Fibroblast of the aortic adventitia (primary cell): ENCODE measurements around the gene RPL4. TPM values are rescaled to one million over a fixed set of nuclear protein-coding genes. Genes with fewer than 3 reads are reported as not detected.

Source experiments
- DNase-seq: peaks from one replicate; pipeline ENCODE4 v3.0.0-alpha.2; 2010; ENCODE audit warnings: low read depth
- H3K4me3 ChIP-seq: 2 replicates; pipeline ENCODE4 v1.5.1; 2011; ENCODE audit warnings: low read depth, mild to moderate bottlenecking, control low read depth, low read length, moderate library complexity
- total RNA-seq: library from RNA; depleted of rRNA; stranded (reverse); fragments of >200 nt; gene quantifications from 2 replicates; pipeline ENCODE4 v1.2.3, GENCODE V29; 2012; ENCODE audit warnings: low replicate concordance
- TF ChIP-seq, protein P1 (sequence below): IDR thresholded peaks from 2 replicates; pipeline ENCODE4 v1.5.1; 2011; ENCODE audit warnings: mild to moderate bottlenecking, low read length, control low read depth, inconsistent platforms; ENCODE audit not compliant: insufficient read depth

Gene RPL4
- total RNA-seq, 1 donor, result 4,222 TPM

- TF ChIP-seq, protein P1, sequence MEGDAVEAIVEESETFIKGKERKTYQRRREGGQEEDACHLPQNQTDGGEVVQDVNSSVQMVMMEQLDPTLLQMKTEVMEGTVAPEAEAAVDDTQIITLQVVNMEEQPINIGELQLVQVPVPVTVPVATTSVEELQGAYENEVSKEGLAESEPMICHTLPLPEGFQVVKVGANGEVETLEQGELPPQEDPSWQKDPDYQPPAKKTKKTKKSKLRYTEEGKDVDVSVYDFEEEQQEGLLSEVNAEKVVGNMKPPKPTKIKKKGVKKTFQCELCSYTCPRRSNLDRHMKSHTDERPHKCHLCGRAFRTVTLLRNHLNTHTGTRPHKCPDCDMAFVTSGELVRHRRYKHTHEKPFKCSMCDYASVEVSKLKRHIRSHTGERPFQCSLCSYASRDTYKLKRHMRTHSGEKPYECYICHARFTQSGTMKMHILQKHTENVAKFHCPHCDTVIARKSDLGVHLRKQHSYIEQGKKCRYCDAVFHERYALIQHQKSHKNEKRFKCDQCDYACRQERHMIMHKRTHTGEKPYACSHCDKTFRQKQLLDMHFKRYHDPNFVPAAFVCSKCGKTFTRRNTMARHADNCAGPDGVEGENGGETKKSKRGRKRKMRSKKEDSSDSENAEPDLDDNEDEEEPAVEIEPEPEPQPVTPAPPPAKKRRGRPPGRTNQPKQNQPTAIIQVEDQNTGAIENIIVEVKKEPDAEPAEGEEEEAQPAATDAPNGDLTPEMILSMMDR, result no peak
- no peak for DNase-seq
Observed at GRCh38 chr15:66481107-66481856, 23.4 kb downstream of the RPL4 start.

GRCh38 chr15:66480267-66480666 lies 24.4 kb downstream of the RPL4 start:
- H3K4me3 ChIP-seq, result no peak overlapping the region
- DNase-seq, result no peak
- TF ChIP-seq, protein P1, result no peak

More at GRCh38 chr15:66481107-66481856, 23.4 kb downstream of the RPL4 start:
- H3K4me3 ChIP-seq, result no peak overlapping the region

DNA sequence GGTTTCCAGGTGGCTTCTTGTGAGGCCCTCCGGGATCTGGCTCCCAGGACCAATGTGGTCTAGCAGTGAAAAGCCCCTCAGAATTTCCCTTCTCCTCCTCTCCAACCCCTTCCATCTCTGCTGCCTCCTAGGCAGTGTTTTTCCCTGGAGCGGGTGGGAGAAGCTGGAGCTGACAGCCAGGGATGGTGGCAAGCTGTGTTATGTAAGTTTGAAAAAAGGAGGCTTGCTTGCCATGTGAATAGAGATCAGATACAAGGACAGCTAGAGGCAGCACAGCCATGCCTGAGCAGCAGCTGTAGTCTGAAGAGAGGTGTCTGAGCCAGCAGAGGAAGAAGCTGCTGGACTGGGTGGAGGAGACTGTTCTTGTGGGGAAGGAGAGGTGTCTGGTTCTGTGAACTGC lies 27.6 kb downstream of the RPL4 start:
- DNase-seq, result no peak
- H3K4me3 ChIP-seq, result no peak overlapping the region
- TF ChIP-seq, protein P1, result no peak

GRCh38 chr15:66476535-66476934 lies 28.1 kb downstream of the RPL4 start:
- H3K4me3 ChIP-seq, result no peak overlapping the region
- DNase-seq, result no peak

GRCh38 chr15:66474963-66475362 lies 29.7 kb downstream of the RPL4 start:
- no peak for DNase-seq
- TF ChIP-seq, protein P1, result no peak
- H3K4me3 ChIP-seq, result no peak overlapping the region

More at GRCh38 chr15:66476535-66476934, 28.1 kb downstream of the RPL4 start:
- TF ChIP-seq, protein P1, result no peak

- no peak for DNase-seq
- no peak overlapping the region for H3K4me3 ChIP-seq
- TF ChIP-seq, protein P1, result no peak
Observed at GRCh38 chr15:66474135-66474534, 30.5 kb downstream of the RPL4 start.
